ENCODE data around the gene TBC1D1. TPM values are rescaled to one million over a fixed set of nuclear protein-coding genes. Genes with fewer than 3 reads are reported as not detected.

TBC1D1 gene
- total RNA-seq, 1 donor from 2014 or later, result 107 TPM

DNA sequence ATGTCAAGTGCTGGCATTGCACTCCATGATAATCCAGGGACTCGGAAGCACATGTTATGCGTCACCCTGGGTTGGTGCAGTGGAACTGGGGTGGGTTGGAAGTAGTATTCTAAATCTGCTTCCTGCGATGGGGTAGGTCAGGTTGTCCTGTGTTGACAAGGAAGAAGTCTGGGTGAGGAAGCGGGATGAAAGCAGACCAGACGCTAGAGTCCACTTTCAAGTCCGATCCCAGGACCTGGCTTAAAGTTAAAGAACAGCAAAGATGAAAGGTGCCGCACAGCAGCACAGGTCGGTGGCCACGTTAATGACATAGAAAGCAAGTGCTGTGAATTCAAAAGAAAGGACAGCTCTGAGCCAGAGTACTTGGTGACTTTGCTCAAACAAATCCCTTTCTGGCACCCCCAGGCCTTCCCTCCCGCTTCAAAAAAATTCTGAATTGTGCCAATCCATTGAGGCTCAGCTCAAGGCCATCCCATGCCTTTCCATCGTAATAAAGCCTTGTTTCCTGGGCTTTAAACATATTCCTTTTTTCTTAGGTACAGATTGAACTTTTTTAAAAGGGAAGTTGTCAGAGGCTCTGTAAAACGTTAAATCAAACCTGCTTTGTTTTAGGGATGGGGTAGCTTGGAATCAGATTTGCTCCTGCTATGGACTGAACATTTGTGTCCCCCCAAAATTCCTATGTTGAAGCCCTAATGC, 187.1 kb downstream of the TBC1D1 start:
- DNase-seq (ENCODE audit: low read depth in 2 of 2), result no peak

- DNase-seq (ENCODE audit: low read depth in 2 of 2), result peak in 1 of 2 donors; percentile 80
These were observed 187.9 kb downstream of the TBC1D1 start for GRCh38 chr4:38078590-38079421.

GRCh38 chr4:38080061-38080974, 189.4 kb downstream of the TBC1D1 start:
- DNase-seq (ENCODE audit: low read depth in 2 of 2), result no peak

DNA sequence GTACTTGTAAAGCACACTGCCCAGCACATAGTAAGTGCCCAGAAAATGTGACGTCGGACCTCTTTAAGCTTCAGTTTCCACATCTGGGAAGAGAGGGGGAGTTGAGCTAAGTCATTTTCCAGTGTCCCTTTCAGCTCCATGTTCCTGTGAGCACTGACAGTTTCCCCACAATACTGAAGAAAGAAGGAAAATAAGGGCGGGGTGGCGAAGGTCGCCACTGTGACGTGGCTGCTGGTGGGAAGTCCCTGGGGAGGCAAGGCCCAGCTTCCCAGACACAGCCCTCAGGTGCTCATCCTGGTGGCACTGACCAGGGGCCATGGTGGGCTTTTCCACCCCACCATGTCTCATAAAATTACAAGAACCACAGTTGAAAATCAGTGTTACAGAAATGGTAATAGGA, 191.1 kb downstream of the TBC1D1 start:
- DNase-seq (ENCODE audit: low read depth in 2 of 2), result no peak

- DNase-seq (ENCODE audit: low read depth in 2 of 2), result peak in 1 of 2 donors; percentile 67
These were observed 191.8 kb downstream of the TBC1D1 start for GRCh38 chr4:38082424-38083385.

DNA sequence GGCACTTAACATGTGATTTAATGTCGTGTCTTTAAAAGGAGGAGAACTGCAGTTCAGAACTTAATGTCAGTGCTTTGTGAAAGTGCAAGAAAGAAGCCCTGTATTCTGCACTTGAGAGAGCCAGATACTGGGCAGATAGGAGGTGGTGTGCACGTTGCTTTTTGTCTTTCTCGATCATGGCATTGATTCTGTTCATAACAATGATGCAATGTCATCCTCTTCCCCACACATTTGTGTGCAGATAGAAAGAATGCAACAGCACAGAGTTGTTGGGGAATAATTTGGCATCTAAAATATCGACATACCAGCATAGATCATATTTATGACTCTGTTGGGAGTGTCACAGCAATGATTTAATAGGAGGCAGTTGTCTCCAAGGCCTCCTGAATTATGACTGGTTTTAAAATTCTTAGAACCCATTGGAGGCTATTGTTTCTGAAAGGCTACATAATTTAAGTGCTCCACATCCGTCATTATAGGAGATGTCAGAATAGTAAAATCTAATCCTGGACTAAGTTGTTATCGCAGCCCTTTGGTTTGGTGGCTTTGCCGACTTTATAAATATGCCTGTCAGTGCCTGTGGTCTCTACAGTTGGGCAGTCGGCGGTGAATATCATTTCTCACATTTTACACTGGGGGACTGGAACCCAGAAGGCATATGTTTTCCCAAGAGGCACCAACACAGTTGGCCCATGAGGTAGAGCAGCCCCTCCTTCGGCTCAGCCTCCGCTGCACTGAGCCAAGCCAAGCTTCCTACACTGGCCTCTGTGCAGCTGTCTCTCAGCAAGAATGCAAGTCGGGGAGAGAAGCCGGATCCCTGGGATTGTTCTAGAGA, 194.2 kb downstream of the TBC1D1 start:
- DNase-seq (ENCODE audit: low read depth in 2 of 2), result no peak

- DNase-seq (ENCODE audit: low read depth in 2 of 2), result no peak
These were observed 194.9 kb downstream of the TBC1D1 start for GRCh38 chr4:38085751-38086150.

DNA sequence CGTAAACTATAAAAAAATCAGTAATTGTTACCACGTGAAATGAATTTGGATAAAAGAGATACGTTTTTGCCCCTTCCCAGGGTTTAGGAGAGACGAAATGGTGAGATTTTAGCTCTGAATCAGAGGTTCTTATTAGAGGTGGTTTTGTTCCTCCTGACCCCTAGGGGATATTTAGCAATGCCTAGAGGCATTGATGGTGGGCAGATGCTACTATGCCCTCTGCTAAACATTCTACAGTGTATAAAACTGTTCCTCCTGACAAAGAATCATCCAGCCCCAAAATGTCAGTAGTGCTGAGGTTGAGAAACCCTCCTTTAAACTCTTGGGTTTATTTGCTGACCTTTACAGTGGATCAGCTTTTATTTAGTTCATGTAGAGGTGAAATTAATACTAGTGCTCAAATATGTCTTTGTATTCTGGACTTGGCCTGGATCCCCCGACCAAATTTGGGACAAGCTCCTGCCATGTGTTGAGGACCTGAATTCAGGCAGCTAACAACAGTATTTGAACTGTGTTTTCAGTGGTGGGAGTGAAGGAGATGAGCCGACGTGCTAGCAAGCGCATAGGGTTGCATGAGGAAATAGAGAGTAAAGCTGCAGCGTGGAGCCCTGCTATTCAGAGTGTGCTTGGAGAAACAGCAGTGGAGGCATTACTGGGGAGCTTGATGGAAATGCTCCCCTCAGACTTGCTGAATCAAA, 195.4 kb downstream of the TBC1D1 start:
- DNase-seq (ENCODE audit: low read depth in 2 of 2), result no peak

GRCh38 chr4:38086849-38087226, 196.0 kb downstream of the TBC1D1 start:
- no peak for DNase-seq (ENCODE audit: low read depth in 2 of 2)

- DNase-seq (ENCODE audit: low read depth in 2 of 2), result no peak
These were observed 197.4 kb downstream of the TBC1D1 start for GRCh38 chr4:38088321-38088720.

- no peak for DNase-seq (ENCODE audit: low read depth in 2 of 2)
These were observed 199.1 kb downstream of the TBC1D1 start for GRCh38 chr4:38089961-38090360.

GRCh38 chr4:38090455-38091246, 199.8 kb downstream of the TBC1D1 start:
- DNase-seq (ENCODE audit: low read depth in 2 of 2), result no peak

DNA sequence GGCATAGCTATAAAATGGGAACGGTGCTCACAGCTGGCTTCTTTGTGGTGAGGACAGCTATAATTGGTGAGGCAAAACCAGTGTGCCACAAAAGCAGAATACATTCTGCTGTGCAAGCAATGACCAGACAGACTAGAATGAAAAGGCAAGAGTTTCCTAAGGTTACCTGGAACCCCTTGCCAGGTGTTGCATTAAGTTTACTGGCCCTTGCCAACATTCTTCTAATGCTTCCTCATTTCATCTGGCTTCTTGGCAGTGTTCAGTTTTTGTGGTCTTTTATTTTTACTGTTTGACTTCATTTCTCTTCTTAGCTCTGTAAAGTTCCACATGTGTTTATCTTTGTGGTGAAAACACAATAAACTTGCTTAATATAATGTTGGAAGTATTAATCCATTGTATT, 200.8 kb downstream of the TBC1D1 start:
- no peak for DNase-seq (ENCODE audit: low read depth in 2 of 2)

GRCh38 chr4:38092701-38093100, 201.8 kb downstream of the TBC1D1 start:
- DNase-seq (ENCODE audit: low read depth in 2 of 2), result peak in 1 of 2 donors; percentile 20

- no peak for DNase-seq (ENCODE audit: low read depth in 2 of 2)
These were observed 203.5 kb downstream of the TBC1D1 start for GRCh38 chr4:38094419-38094818.

GRCh38 chr4:38095691-38096090, 204.8 kb downstream of the TBC1D1 start:
- DNase-seq (ENCODE audit: low read depth in 2 of 2), result no peak

DNA sequence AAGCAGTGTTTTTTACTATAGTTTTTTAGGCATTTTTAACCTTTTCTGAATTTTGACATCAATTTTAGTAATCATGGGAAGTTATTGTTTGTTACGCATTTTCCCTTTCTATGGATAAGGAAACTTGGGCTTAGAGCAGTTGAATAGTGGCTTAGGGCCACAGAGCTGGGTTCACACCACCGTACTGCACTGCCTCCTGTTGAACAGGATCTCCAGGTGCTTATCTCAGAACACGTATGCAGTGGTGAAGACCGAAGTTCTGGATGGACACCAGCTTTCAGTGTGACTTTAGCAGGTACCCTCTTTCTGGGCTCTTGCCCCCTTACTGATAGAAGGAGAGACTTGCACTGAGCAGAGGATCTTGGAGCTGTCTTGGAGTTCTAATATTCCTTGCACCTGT, 206.9 kb downstream of the TBC1D1 start:
- DNase-seq (ENCODE audit: low read depth in 2 of 2), result no peak

GRCh38 chr4:38099020-38099600, 208.2 kb downstream of the TBC1D1 start:
- DNase-seq (ENCODE audit: low read depth in 2 of 2), result peak in 1 of 2 donors; percentile 87

Data from lung microvascular endothelial cell (primary cell).